Fibroblast of mammary gland (primary cell): ENCODE data around the gene GLB1L3.
"Not testable (repeated sequence)": the region's sequence is repeated elsewhere in the genome, so short reads cannot be mapped to it uniquely, and the experiment has no call there.

Experiments
- DNase-seq: peaks from one replicate; pipeline ENCODE4 v3.0.0-alpha.2; 2010; ENCODE audit warnings: low read depth
- H3K4me3 ChIP-seq: 2 replicates; pipeline ENCODE4 v1.5.1; 2011; ENCODE audit warnings: low read depth, mild to moderate bottlenecking, low read length, moderate library complexity; ENCODE audit not compliant: control insufficient read depth
- TF ChIP-seq, protein P1 (sequence below): conservative IDR thresholded peaks from 2 replicates; pipeline ENCODE4 v1.5.1; 2011; ENCODE audit warnings: low read depth, low read length, inconsistent platforms; ENCODE audit not compliant: control insufficient read depth, insufficient read depth

GLB1L3 gene

DNA sequence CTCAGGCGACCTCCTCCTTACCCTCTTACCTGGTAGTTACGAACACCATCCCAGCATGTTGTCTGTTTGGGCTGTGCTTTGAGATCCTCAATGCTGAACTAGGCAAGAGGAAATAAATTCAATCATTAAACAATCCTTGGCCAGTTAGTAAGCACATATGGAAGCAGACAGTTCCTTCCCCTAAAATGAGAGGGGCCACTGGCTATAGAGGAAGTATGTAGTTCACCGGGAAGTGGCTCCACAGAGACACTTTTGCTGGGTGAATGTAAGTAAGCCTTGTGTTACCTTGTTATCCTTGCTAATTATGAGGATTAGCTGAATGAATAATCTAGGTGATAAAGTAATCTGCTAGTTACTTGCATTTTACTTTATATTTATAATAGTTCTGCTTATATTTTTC, 25.9 kb upstream of the GLB1L3 start:
- H3K4me3 ChIP-seq, result no peak overlapping the region
- TF ChIP-seq, protein P1, sequence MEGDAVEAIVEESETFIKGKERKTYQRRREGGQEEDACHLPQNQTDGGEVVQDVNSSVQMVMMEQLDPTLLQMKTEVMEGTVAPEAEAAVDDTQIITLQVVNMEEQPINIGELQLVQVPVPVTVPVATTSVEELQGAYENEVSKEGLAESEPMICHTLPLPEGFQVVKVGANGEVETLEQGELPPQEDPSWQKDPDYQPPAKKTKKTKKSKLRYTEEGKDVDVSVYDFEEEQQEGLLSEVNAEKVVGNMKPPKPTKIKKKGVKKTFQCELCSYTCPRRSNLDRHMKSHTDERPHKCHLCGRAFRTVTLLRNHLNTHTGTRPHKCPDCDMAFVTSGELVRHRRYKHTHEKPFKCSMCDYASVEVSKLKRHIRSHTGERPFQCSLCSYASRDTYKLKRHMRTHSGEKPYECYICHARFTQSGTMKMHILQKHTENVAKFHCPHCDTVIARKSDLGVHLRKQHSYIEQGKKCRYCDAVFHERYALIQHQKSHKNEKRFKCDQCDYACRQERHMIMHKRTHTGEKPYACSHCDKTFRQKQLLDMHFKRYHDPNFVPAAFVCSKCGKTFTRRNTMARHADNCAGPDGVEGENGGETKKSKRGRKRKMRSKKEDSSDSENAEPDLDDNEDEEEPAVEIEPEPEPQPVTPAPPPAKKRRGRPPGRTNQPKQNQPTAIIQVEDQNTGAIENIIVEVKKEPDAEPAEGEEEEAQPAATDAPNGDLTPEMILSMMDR, result no peak
- DNase-seq, result no peak

DNA sequence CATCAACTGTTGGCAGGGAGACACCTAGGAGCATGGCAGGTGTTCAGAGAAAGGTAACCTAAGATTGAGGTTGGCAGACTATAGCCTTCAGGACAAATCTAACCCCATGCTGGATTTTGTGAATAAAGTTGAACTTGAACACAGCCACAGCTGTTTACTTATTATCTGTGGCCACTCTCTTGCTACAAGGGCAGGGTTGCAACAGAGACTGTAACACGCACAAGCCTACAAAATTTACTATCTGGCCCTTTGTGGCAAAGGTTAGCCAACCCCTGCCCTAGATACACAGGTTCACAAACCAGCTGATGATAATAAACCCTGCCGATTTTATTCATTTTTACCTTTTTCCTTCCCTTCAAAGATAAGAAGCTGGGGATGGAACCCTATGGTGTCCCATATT, 25.5 kb upstream of the GLB1L3 start:
- TF ChIP-seq, protein P1, result no peak
- DNase-seq, result no peak
- no peak overlapping the region for H3K4me3 ChIP-seq

DNA sequence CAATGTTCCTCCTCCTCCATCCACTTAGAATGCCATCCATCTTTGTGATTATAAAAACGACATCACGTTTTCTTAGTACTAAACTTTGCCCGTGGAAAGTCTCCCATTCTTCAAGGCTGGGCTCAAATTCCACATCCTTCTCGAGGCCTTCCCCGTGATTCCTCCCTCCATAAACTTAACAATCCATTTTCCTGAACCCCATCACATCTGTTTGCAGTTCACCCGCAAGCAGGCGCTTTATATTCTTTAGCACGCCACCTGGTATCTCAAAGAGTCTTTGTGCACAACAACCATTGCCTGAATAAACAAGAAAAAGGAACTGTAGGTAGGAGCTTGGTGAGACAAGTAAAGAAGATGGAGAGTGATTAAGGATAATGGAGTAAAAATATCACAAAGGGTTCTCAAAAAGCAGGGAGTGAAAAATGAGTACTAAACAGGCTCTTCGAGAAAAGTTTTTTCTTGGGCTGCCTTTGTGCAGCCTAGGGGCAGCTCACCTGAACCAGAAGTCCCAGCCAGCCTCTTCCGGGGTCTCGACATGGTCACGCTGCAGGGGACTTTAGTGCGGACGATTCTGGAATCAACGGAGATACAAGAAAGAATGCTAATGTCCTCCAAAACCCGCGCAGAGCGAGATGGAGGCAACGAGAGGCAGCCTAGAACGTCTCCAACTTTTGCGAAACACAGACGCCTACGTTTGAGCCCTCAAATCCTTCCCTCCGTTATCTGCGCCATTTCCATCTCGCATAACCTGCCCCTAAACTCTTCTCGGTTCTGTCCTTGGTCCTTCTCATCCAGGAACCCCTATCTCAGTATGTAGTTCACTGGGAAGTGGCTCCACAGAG, 23.6 kb upstream of the GLB1L3 start:
- DNase-seq, result peak; percentile 64
- TF ChIP-seq, protein P1, result no peak

DNA sequence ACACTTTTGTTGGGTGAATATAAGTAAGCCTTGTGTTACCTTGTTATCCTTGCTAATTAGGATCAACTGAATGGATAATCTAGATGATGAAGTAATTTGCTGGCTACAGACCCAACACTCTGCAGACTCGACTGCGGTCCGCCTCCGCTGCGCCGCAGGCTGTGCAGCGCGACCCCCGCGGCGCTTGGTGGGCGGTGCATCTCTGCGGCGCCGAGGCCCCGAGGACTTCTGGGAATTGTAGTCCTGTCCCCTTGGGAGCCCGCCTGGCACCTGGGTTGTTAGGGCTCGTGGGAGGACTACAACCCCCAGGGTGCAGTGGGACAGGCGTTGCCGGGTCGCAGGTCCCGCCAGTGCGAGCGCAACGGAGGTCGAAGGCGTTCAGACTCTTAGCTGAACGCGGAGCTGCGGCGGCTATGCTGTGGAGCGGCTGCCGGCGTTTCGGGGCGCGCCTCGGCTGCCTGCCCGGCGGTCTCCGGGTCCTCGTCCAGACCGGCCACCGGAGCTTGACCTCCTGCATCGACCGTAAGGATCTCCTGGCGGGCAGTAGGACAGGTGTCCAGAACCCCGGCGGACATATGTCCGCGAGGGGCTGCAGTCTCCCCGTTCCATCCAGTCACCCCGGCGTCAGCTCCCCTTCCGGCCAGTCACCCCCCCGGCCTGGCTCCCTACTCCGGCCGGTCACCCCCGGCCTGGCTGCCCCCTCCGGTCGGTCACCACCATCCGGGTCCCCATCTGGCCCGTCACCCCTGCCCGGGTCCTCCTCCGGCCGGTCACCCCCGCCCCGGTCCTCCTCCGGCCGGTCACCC, 22.8 kb upstream of the GLB1L3 start, which contains the start of the genes ACAD8 and THYN1:
Gene ACAD8 (plus strand): TSS at position 381 of the 806 bp plus-strand sequence. CDS start 33 bp downstream, at position 414.
Gene THYN1 (minus strand): TSS at position 165 of the 806 bp plus-strand sequence. CDS start 470 bp downstream, outside the sequence.
- TF ChIP-seq, protein P1, result no peak
- peak within 1 kb of the TSS; percentile 64 for H3K4me3 ChIP-seq
- peak; percentile 96 for DNase-seq

More for the DNA sequence above, 23.6 kb upstream of the GLB1L3 start:
- H3K4me3 ChIP-seq, result peak overlapping the region; percentile 64

DNA sequence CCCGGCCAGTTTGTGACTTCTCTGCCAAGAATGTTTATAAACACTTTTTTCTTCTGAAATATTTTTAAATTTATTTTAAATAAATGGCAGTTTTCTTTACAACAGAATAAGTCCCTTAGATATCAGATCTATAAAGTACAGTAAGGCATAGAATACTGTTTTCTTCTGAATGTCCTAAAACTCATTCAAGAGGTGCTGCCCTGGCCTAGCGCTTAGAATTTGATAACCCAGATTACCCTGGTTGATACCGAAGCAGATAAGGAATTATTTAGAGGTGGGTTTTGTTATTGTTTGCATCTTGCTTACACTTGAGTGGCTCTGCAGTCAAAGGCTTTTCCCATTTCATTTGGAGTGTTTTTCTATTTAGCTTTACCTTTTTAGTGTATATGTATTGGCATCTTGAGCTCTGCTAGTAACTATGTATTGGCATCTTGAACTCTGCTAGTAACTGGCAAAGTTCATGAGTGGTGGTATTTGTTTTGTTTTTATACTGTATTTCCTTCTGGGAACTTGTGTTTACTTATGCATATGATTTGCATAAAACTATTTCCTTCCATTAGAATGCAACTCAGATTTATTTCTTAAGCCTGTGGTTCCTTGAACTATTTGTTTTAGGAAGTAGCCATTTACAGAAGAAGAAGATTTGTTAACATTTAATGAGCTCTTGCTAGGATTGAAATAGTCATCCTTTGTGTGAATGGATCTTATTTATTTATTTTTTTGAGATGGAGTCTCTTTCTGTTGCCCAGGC, 21.6 kb upstream of the GLB1L3 start:
- no peak for DNase-seq
- H3K4me3 ChIP-seq, result peak overlapping the region; percentile 64
- TF ChIP-seq, protein P1, result no peak

DNA sequence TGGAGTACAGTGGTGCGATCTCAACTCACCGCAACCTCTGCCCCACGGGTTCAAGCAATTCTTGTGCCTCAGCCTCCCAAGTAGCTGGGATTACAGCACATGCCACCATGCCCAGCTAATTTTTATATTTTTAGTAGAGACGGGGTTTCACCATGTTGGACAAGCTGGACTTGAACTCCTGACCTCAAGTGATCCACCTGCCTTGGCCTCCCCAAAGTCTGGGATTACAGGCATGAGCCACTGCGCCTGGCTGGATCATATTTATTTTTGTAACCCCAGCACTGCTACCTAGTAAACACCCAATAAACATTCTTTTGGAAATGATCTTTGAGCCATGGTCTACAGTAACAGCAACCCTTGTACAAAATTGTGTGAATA, 21.0 kb upstream of the GLB1L3 start:
- not testable (repeated sequence) for DNase-seq, H3K4me3 ChIP-seq
